CD4-positive, alpha-beta T cell (primary cell): ENCODE results near the gene MYO3B. TPM values are rescaled to one million over a fixed set of nuclear protein-coding genes. Genes with fewer than 3 reads are reported as not detected.

ENCODE experiments used
- ATAC-seq: fragments of 200-7000 bp; cut with Tn5 transposase; one replicate; pipeline ENCODE4 v1.10.0; 2022; ENCODE audit warnings: mild to moderate bottlenecking; ENCODE audit not compliant: poor library complexity
- CTCF ChIA-PET: fragments of 350-600 bp; sonication (Branson Sonifier 250); formaldehyde crosslinking; loops from one replicate; lab custom pipeline; 2021; ENCODE audit warnings: antibody characterized with exemption, inconsistent platforms; lab: Charles Lee
- POLR2A ChIA-PET: fragments of 350-600 bp; sonication (Branson Sonifier 250); formaldehyde crosslinking; loops from one replicate; lab custom pipeline; 2021; ENCODE audit warnings: antibody characterized with exemption, inconsistent platforms; lab: Charles Lee
- DNase-seq, 14 experiments: peaks; one replicate each; pipeline ENCODE4 v3.0.0-alpha.2; 2013 to 2020; ENCODE audit warnings: mixed read lengths in 2 of 14
- H3K27ac ChIP-seq, 2 donors: one replicate each; pipeline versions ENCODE4 v1.5.1 to v1.7.0; 2013; ENCODE audit warnings: low read length in 2 of 2, low read depth in 1 of 2, mild to moderate bottlenecking in 1 of 2
- H3K27me3 ChIP-seq, 2 experiments: 1 replicate in 1 of 2; 2 replicates in 1 of 2; pipeline versions ENCODE4 v1.6.1 to v1.7.0; 2013; ENCODE audit warnings: low read length in 2 of 2, control low read depth in 1 of 2, mild to moderate bottlenecking in 1 of 2, moderate library complexity in 1 of 2; ENCODE audit not compliant: insufficient read depth in 2 of 2, control insufficient read depth in 1 of 2
- H3K36me3 ChIP-seq: one replicate; pipeline ENCODE4 v1.6.1; 2013; ENCODE audit warnings: low read length, control low read depth; ENCODE audit not compliant: insufficient read depth
- H3K4me1 ChIP-seq: one replicate; pipeline ENCODE4 v1.6.1; 2013; ENCODE audit warnings: low read length, control low read depth; ENCODE audit not compliant: insufficient read depth
- H3K4me3 ChIP-seq: one replicate; pipeline ENCODE4 v1.5.1; 2013; ENCODE audit warnings: mild to moderate bottlenecking, low read length, moderate library complexity
- H3K9me3 ChIP-seq, 2 experiments: 1 replicate in 1 of 2; 2 replicates in 1 of 2; pipeline versions ENCODE4 v1.6.1 to v1.7.0; 2013; ENCODE audit warnings: low read length in 2 of 2, mild to moderate bottlenecking in 2 of 2, control low read depth in 1 of 2, moderate library complexity in 1 of 2; ENCODE audit not compliant: control insufficient read depth in 1 of 2, insufficient read depth in 1 of 2
- H3K27ac Mint-ChIP-seq: one replicate; pipeline ENCODE4 v1.8.0; 2020; ENCODE audit warnings: mixed read lengths
- H3K27me3 Mint-ChIP-seq: one replicate; pipeline ENCODE4 v1.8.0; 2021; ENCODE audit warnings: mixed read lengths
- H3K36me3 Mint-ChIP-seq: one replicate; pipeline ENCODE4 v1.8.0; 2021; ENCODE audit warnings: low read depth, mixed read lengths
- H3K4me1 Mint-ChIP-seq: one replicate; pipeline ENCODE4 v1.8.0; 2021; ENCODE audit warnings: low read depth, mixed read lengths
- H3K4me3 Mint-ChIP-seq: one replicate; pipeline ENCODE4 v1.8.0; 2020; ENCODE audit warnings: mild to moderate bottlenecking, mixed read lengths
- H3K9me3 Mint-ChIP-seq: one replicate; pipeline ENCODE4 v1.8.0; 2020; ENCODE audit warnings: mixed read lengths
- intact Hi-C, 2 experiments: fragments of 100-400 bp; cut with DNase I in 1 of 2; cut with micrococcal nuclease in 1 of 2; formaldehyde crosslinking; loops; one replicate each; pipeline versions ENCODE4 v1.15.1 to v1.9.0; 2023 to 2025; cut with DNase I, micrococcal nuclease
- total RNA-seq, 174 experiments: library from RNA in 2 of 174; stranded (reverse) in 2 of 174; gene quantifications; one replicate each; pipeline ENCODE4 v1.2.3 and lab custom pipeline; 2021 to 2026
- TF ChIP-seq, protein P1 (sequence below): fragments of 200-600 bp; IDR thresholded peaks from one replicate; pipeline ENCODE4 v1.8.0; 2022; ENCODE audit warnings: antibody characterized with exemption, mild to moderate bottlenecking

Gene MYO3B
- total RNA-seq, 2 experiments from 2014 or later = not detected

DNA sequence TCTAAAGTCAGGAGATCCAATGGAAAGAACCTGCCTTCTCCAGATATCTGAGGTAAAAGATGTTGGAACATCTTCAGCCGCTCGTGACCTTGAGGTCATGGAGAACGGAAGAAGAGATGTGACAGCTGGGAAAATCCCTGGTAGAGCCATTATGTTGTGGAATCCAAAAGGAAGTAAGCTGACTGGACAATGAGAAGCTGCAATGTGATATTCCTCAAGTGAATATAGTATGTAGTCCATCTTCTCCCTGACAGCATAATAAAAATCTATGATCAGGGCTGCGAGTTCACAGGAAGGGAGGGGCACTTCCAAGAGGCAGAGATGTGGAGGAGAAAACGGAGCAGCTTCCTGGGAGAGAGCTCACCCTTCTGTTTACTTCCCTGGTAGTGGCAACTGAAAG is 336.2 kb downstream of the MYO3B start:
- Mint-ChIP-seq H3K4me1 (peaks cover 4% of the 10 kb centered on the region), H3K9me3 (no peaks in the 10 kb centered on the region), H3K4me3 (no peak overlapping the region), H3K27me3 (peaks cover 25% of the 10 kb centered on the region), H3K27ac (no peak overlapping the region), H3K36me3 (no peaks in the 10 kb centered on the region)
- intact Hi-C loops = no loop called here
- no peak overlapping the region for H3K27ac ChIP-seq
- no peaks in the 10 kb centered on the region for H3K36me3 ChIP-seq
- H3K27me3 ChIP-seq = peaks cover 0 to 4% of the 10 kb centered on the region in 2 experiments
- ChIA-PET CTCF (no interaction called here), POLR2A (no interaction called here)
- ATAC-seq (no peak), DNase-seq (no peak)
- no peaks in the 10 kb centered on the region for H3K4me1 ChIP-seq
- TF ChIP-seq, protein P1, sequence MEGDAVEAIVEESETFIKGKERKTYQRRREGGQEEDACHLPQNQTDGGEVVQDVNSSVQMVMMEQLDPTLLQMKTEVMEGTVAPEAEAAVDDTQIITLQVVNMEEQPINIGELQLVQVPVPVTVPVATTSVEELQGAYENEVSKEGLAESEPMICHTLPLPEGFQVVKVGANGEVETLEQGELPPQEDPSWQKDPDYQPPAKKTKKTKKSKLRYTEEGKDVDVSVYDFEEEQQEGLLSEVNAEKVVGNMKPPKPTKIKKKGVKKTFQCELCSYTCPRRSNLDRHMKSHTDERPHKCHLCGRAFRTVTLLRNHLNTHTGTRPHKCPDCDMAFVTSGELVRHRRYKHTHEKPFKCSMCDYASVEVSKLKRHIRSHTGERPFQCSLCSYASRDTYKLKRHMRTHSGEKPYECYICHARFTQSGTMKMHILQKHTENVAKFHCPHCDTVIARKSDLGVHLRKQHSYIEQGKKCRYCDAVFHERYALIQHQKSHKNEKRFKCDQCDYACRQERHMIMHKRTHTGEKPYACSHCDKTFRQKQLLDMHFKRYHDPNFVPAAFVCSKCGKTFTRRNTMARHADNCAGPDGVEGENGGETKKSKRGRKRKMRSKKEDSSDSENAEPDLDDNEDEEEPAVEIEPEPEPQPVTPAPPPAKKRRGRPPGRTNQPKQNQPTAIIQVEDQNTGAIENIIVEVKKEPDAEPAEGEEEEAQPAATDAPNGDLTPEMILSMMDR = no peak
- H3K9me3 ChIP-seq = no peaks in the 10 kb centered on the region
- H3K4me3 ChIP-seq = no peak overlapping the region

DNA sequence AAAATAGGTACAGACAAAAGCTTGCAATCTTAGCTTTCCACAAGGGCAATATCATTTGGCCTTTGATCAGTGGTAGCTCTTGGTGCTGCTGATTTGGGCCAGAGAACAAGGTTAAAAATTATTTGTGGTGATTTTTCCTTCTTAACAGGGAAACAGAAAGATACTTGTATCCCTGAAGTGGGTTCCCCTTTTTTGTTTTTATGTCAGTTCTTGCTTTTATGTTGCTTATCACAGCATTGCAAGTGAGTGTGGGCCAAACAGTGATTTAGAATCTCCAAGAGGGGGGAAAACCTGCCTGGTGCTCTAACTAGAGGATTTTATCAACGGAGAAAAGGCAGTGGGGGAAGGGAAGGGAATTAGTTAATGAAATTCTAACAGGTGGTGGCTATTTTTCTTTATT is 339.6 kb downstream of the MYO3B start:
- Histone ChIP-seq H3K27me3 (peaks cover 0 to 4% of the 10 kb centered on the region in 2 experiments), H3K27ac (no peak overlapping the region), H3K9me3 (no peaks in the 10 kb centered on the region), H3K4me3 (no peak overlapping the region), H3K36me3 (no peaks in the 10 kb centered on the region), H3K4me1 (no peaks in the 10 kb centered on the region)
- no peak overlapping the region for H3K4me3 Mint-ChIP-seq
- intact Hi-C loops = no loop called here
- ChIA-PET POLR2A (no interaction called here), CTCF (no interaction called here)
- ATAC-seq (no peak), DNase-seq (no peak)
- no peaks in the 10 kb centered on the region for H3K9me3 Mint-ChIP-seq
- H3K4me1 Mint-ChIP-seq = no peaks in the 10 kb centered on the region
- no peaks in the 10 kb centered on the region for H3K36me3 Mint-ChIP-seq
- TF ChIP-seq, protein P1 = no peak
- no peak overlapping the region for H3K27ac Mint-ChIP-seq
- H3K27me3 Mint-ChIP-seq = peaks cover 21% of the 10 kb centered on the region

DNA sequence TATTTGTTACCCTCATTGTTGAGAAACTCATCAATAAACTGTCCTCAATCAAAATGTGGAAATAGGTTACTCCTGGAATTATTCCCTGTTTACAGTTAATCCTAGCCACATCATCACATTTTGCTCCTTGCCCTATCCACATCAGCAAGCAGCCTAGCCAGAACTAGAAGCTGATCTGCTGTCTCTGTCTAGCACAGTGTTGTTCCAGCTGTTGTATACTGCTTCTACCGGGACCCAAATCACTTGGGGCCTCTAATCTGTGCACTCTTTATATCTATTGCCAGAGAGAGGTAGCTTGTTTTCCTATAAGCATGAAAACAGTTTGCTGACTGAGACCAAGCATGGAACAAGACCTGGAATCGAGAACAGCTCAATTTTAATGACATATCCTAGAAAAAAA is 341.0 kb downstream of the MYO3B start:
- DNase-seq (no peak), ATAC-seq (no peak)
- ChIA-PET POLR2A (no interaction called here), CTCF (no interaction called here)
- no peaks in the 10 kb centered on the region for H3K36me3 ChIP-seq
- H3K27ac ChIP-seq = no peak overlapping the region
- no peaks in the 10 kb centered on the region for H3K9me3 ChIP-seq
- no peak overlapping the region for H3K27ac Mint-ChIP-seq
- peaks cover 0 to 4% of the 10 kb centered on the region in 2 experiments for H3K27me3 ChIP-seq
- peaks cover 21% of the 10 kb centered on the region for H3K27me3 Mint-ChIP-seq
- no peaks in the 10 kb centered on the region for H3K4me1 ChIP-seq
- TF ChIP-seq, protein P1 = no peak
- H3K9me3 Mint-ChIP-seq = no peaks in the 10 kb centered on the region
- no peak overlapping the region for H3K4me3 ChIP-seq
- no peaks in the 10 kb centered on the region for H3K36me3 Mint-ChIP-seq
- intact Hi-C loops = no loop called here
- H3K4me1 Mint-ChIP-seq = no peaks in the 10 kb centered on the region
- no peak overlapping the region for H3K4me3 Mint-ChIP-seq
